DND-41 (cell line): ENCODE data around the gene SLC4A5.

Experiments used
- CTCF ChIP-seq: IDR thresholded peaks from 2 replicates; pipeline ENCODE4 v1.5.1; 2012; ENCODE audit warnings: borderline replicate concordance, low read length, moderate library complexity, mild to moderate bottlenecking; ENCODE audit not compliant: poor library complexity, severe bottlenecking; ENCODE audit errors: extremely low read depth
- EZH2 ChIP-seq: IDR thresholded peaks from 3 replicates; pipeline ENCODE4 v1.6.1; 2012; ENCODE audit warnings: borderline replicate concordance, low read depth, mild to moderate bottlenecking, moderate library complexity, low read length, inconsistent platforms; ENCODE audit not compliant: severe bottlenecking

GRCh38 chr2:74378007-74378406 lies 34.8 kb upstream of the SLC4A5 start:
- no peak for TF ChIP-seq EZH2
- TF ChIP-seq CTCF: no peak
